Sigmoid colon (tissue), 7 donors: ENCODE data around the gene GGT6. TPM values are rescaled to one million over a fixed set of nuclear protein-coding genes. Genes with fewer than 3 reads are reported as not detected.
"Not testable (repeated sequence)": the region's sequence is repeated elsewhere in the genome, so short reads cannot be mapped to it uniquely, and the experiment has no call there.

Experiments used
- DNase-seq: peaks from one replicate; pipeline ENCODE4 v3.0.0-alpha.2; 2019
- H3K27ac ChIP-seq, 4 donors: fragments of 200-600 bp; sonication (generic); one replicate each; pipeline ENCODE4 v1.5.1; 2016 to 2019; ENCODE audit warnings: mild to moderate bottlenecking in 1 of 4
- H3K27me3 ChIP-seq, 3 donors: fragments of 200-600 bp; sonication (generic); one replicate each; pipeline ENCODE4 v1.5.1; 2019; ENCODE audit warnings: mild to moderate bottlenecking in 1 of 3
- H3K36me3 ChIP-seq, 4 donors: fragments of 200-600 bp; sonication (generic); one replicate each; pipeline ENCODE4 v1.5.1; 2016 to 2019
- H3K4me1 ChIP-seq, 4 donors: fragments of 200-600 bp; sonication (generic); one replicate each; pipeline ENCODE4 v1.5.1; 2017 to 2019
- H3K4me3 ChIP-seq, 4 donors: fragments of 200-600 bp; sonication (generic); one replicate each; pipeline ENCODE4 v1.5.1; 2017 to 2019; ENCODE audit warnings: mild to moderate bottlenecking in 2 of 4, moderate library complexity in 1 of 4
- H3K9me3 ChIP-seq, 4 donors: fragments of 200-600 bp in 3 of 4; sonication (generic) in 3 of 4; one replicate each; pipeline versions ENCODE4 v1.5.1 to v1.6.1; 2013 to 2019
- CTCF ChIP-seq, 4 experiments: fragments of 450-650 bp in 3 of 4; fragments of 200-600 bp in 1 of 4; IDR thresholded peaks; one replicate each; pipeline ENCODE4 v1.5.1; 2016 to 2019; ENCODE audit warnings: antibody characterized with exemption in 4 of 4, mild to moderate bottlenecking in 3 of 4, moderate library complexity in 2 of 4
- EP300 ChIP-seq, 4 donors: sonication (generic); formaldehyde crosslinking; IDR thresholded peaks; one replicate each; pipeline ENCODE4 v1.6.1; 2017; ENCODE audit warnings: antibody characterized with exemption in 4 of 4
- POLR2A ChIP-seq, 2 donors: fragments of 450-650 bp; IDR thresholded peaks; one replicate each; pipeline ENCODE4 v1.6.1; 2016; ENCODE audit warnings: antibody characterized with exemption in 2 of 2, mild to moderate bottlenecking in 2 of 2, moderate library complexity in 2 of 2
- POLR2AphosphoS5 ChIP-seq, 4 donors: sonication (generic); formaldehyde crosslinking; IDR thresholded peaks; one replicate each; pipeline ENCODE4 v1.6.1; 2017; ENCODE audit warnings: antibody characterized with exemption in 4 of 4
- WGBS, 2 donors: extraction: QIAGEN DNeasy Blood & Tissue Kit; methylation state at CpG; one replicate each; pipeline ENCODE4 v1.1.7; 2013; 5-methylcytosine and 5-hydroxymethylcytosine counted together
- intact Hi-C: fragments of 100-400 bp; cut with DNase I; formaldehyde crosslinking; loops from one replicate; pipeline ENCODE4 v1.15.1; 2023
- polyA plus RNA-seq, 3 donors: library from polyadenylated mRNA; stranded (reverse); fragments of 200-250 nt; gene quantifications; one replicate each; pipeline ENCODE4 v1.2.3, GENCODE V29; 2013
- total RNA-seq, 4 donors: library from RNA; depleted of rRNA; stranded (reverse); fragments of >200 nt; gene quantifications; one replicate each; pipeline ENCODE4 v1.1.0, GENCODE V29; 2016
- donor health status: healthy with polysubstance abuse.
- donor health status: Bipolar disorder and iron deficiency.
- donor health status: healthy.

The GGT6 gene
- total and polyA plus RNA-seq, 7 donors = 0.71 to 94.4 (median 22.2) TPM; not detected in 2

DNA sequence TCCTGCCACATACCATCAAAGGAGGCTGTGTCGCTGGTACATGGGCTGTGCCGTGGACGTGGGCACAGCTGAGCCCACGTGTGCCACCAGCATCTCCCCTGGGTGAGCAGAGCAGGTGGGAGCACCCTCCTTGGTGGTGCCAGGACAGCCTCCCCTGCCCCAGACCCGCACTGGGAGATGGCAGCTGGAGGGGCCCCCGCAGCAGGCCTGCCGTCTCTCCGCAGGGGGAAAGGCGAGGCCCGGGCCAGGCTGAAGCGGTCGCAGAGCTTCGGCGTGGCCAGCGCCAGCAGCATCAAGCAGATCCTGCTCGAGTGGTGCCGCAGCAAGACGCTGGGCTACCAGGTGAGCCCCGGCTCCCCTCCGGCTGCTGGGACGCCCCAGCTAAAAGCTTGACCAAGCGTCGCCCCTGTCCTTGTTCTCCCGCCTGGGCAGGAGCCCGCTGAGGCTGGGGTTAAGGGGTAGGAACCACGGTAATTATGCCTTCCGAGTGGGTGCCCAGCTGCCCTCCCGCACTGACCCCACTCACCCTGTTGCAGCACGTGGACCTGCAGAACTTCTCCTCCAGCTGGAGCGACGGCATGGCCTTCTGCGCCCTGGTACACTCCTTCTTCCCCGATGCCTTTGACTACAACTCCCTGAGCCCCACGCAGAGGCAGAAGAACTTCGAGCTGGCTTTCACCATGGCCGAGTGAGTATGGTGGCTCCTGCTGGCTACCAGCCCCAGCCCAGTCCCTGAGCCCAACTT, 36.4 kb upstream of the GGT6 start:
- Histone ChIP-seq H3K36me3 (no peaks in the 10 kb centered on the region), H3K9me3 (no peaks in the 10 kb centered on the region), H3K27me3 (peaks cover 0 to 20% (median 0%) of the 10 kb centered on the region in 3 donors), H3K27ac (no peak overlapping the region), H3K4me1 (no peaks in the 10 kb centered on the region), H3K4me3 (no peak overlapping the region)
- intact Hi-C loops = no loop called here
- no peak for DNase-seq
- 95% methylated on average over 36 of the region's 36 CpGs for WGBS, 2 donors
- no peak for TF ChIP-seq EP300 (IDR thresholded peaks at IDR 0.05)
- no peak for TF ChIP-seq POLR2A (IDR thresholded peaks at IDR 0.05)
- TF ChIP-seq CTCF (IDR thresholded peaks at IDR 0.05) = no peak
- TF ChIP-seq POLR2AphosphoS5 (IDR thresholded peaks at IDR 0.05) = no peak

DNA sequence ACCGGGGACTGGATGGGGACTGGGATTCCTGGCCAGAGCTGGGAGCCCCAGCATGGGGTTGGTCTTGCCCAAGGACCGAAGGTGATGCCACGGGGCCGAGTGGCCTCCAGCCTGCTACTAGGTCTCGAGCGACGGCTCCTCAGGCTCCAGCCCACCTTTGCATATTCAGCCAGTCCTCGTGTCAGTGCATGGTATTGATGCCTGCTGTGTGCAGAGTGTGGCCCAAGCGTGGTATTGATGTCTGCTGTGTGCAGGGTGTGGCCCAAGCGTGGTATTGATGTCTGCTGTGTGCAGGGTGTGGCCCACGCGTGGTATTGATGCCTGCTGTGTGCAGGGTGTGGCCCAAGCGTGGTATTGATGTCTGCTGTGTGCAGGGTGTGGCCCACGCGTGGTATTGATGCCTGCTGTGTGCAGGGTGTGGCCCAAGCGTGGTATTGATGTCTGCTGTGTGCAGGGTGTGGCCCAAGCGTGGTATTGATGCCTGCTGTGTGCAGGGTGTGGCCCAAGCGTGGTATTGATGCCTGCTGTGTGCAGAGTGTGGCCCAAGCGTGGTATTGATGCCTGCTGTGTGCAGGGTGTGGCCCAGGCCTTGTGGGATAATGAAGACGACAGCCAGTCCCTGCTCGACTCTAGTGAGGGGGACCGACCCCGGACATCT, 35.4 kb upstream of the GGT6 start:
- H3K4me1 ChIP-seq, intact Hi-C loops: not testable (repeated sequence)
- 70 to 87% methylated on average over 23 of the region's 23 CpGs for WGBS, 2 donors

DNA sequence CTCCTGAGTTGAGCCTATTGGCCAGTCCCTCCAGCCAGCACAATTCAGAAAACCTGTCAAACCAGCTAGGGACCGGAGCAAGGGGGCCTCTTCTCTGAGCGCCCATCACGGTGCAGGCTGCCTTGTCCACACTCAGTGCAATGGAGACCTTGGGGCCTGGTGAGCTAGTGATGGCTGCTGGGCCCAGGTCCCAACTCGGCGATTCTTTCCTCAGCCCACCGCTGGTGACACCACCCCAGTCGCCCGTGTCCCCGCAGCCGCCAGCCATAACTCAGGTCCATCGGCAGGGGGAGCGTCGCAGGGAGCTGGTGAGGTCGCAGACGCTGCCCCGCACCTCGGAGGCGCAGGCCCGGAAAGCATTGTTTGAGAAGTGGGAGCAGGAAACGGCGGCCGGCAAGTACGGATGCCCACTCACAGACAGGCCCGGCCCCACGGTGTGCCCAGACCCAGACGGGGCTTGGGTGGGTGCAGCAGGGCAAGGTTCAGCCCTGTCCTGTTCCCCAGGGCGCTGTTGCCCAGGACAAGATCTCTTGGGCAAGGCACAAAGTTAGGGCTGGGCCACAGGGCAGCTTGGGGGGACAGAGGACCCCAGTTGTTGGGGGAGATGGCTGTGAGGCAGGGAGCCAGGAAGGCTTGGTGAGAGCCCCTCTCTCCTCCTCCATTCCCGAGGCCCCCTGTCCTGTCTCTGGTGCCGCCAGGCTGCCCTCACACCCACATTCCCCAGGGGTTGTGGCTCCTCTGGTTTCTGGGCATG, 34.7 kb upstream of the GGT6 start:
- H3K36me3 ChIP-seq = no peaks in the 10 kb centered on the region
- 16 to 32% methylated on average over 29 of the region's 29 CpGs for WGBS, 2 donors
- DNase-seq = no peak
- H3K9me3 ChIP-seq = no peaks in the 10 kb centered on the region
- TF ChIP-seq POLR2A (IDR thresholded peaks at IDR 0.05) (no peak), POLR2AphosphoS5 (IDR thresholded peaks at IDR 0.05) (no peak), EP300 (IDR thresholded peaks at IDR 0.05) (no peak), CTCF (IDR thresholded peaks at IDR 0.05) (peak in 1 of 4 experiments; percentile 16)
- H3K27me3 ChIP-seq = peaks cover 0 to 13% (median 0%) of the 10 kb centered on the region in 3 donors
- no peak overlapping the region for H3K4me3 ChIP-seq
- no peak overlapping the region for H3K27ac ChIP-seq
- no peaks in the 10 kb centered on the region for H3K4me1 ChIP-seq
- intact Hi-C loops = no loop called here

More for the DNA sequence above, 35.4 kb upstream of the GGT6 start:
- not testable (repeated sequence) for DNase-seq, H3K4me3 ChIP-seq, H3K27ac ChIP-seq, H3K9me3 ChIP-seq, H3K36me3 ChIP-seq
- H3K27me3 ChIP-seq = peaks cover 0 to 20% (median 0%) of the 10 kb centered on the region in 3 donors

DNA sequence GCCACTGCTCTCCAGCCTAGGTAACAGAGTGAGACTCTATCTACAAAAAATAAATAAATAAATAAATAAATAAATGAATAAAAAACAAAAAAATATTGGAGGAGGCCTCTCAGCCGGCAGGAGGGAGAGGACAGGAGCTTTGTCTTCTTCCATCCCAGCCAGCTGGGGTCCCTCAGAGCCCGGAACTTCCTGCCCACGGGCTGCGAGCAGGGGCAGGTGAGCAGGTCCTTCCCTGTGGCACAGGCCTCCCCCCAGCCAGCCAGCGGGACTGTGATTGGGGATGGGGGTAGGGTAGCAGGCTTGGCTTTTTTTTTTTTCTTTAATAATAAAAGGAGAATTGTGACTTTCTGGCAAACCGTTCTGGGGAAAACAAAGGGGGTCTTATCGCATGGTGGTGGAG, 34.0 kb upstream of the GGT6 start:
- H3K36me3 ChIP-seq = no peaks in the 10 kb centered on the region
- no peak overlapping the region for H3K4me3 ChIP-seq
- DNase-seq = no peak
- H3K4me1 ChIP-seq = no peaks in the 10 kb centered on the region
- WGBS, 2 donors = 90 to 91% methylated on average over 7 of the region's 7 CpGs
- peaks cover 0 to 6% (median 0%) of the 10 kb centered on the region in 3 donors for H3K27me3 ChIP-seq
- TF ChIP-seq POLR2AphosphoS5 (IDR thresholded peaks at IDR 0.05) (no peak), CTCF (IDR thresholded peaks at IDR 0.05) (no peak), POLR2A (IDR thresholded peaks at IDR 0.05) (no peak), EP300 (IDR thresholded peaks at IDR 0.05) (no peak)
- no peaks in the 10 kb centered on the region for H3K9me3 ChIP-seq
- no peak overlapping the region for H3K27ac ChIP-seq
- intact Hi-C loops = no loop called here

GRCh38 chr17:4593021-4593421, 32.6 kb upstream of the GGT6 start:
- TF ChIP-seq CTCF (IDR thresholded peaks at IDR 0.05) (no peak), EP300 (IDR thresholded peaks at IDR 0.05) (no peak), POLR2A (IDR thresholded peaks at IDR 0.05) (no peak), POLR2AphosphoS5 (IDR thresholded peaks at IDR 0.05) (no peak)

More at GRCh38 chr17:4593021-4593421, 32.6 kb upstream of the GGT6 start:
- H3K27ac ChIP-seq = peak overlapping the region in 1 of 4 donors; percentile 8
- intact Hi-C loops = no loop called here
- no peaks in the 10 kb centered on the region for H3K4me1 ChIP-seq
- 89 to 91% methylated on average over 14 of the region's 14 CpGs for WGBS, 2 donors
- H3K27me3 ChIP-seq = no peaks in the 10 kb centered on the region
- H3K4me3 ChIP-seq = no peak overlapping the region
- no peaks in the 10 kb centered on the region for H3K36me3 ChIP-seq
- DNase-seq = no peak
- no peaks in the 10 kb centered on the region for H3K9me3 ChIP-seq
